NCI-H2029 treated with DMSO at 0.1 percent for 48 hours (cell line): ENCODE measurements around the gene GIMD1.
"Not testable (repeated sequence)": the region's sequence is repeated elsewhere in the genome, so short reads cannot be mapped to it uniquely, and the experiment has no call there.

Experiments
- DNase-seq: peaks from one replicate; lab custom pipeline; 2025; lab: John Stamatoyannopoulos, UW

The GIMD1 gene

GRCh38 chr4:106351016-106351415, 17.6 kb downstream of the GIMD1 start:
- no peak for DNase-seq

GRCh38 chr4:106347167-106347566, 21.4 kb downstream of the GIMD1 start:
- no peak for DNase-seq

- no peak for DNase-seq
Observed at GRCh38 chr4:106344647-106344970, 24.0 kb downstream of the GIMD1 start.

- DNase-seq, result no peak
Observed at GRCh38 chr4:106343865-106344646, 24.5 kb downstream of the GIMD1 start.

GRCh38 chr4:106340774-106341173, 27.8 kb downstream of the GIMD1 start:
- DNase-seq, result no peak

DNA sequence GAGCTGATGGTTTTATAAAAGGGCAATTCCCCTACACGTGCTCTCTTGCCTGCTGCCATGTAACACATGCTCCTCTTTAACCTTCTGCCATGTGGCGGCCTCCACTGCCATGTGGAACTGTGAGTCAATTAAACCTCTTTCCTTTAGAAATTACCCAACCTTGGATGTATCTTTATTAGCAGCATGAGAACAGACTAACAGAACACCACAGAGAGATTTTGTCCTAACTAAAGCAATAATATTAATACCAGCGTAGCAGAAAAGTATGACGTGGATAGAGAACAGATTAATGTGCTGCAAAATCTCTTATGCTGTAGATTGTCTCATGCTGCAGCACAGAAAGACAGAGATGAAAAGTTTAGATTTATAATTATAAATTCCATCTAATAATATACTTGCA, 29.1 kb downstream of the GIMD1 start:
- DNase-seq, result no peak

- no peak for DNase-seq
Observed at GRCh38 chr4:106338671-106339070, 29.9 kb downstream of the GIMD1 start.

DNA sequence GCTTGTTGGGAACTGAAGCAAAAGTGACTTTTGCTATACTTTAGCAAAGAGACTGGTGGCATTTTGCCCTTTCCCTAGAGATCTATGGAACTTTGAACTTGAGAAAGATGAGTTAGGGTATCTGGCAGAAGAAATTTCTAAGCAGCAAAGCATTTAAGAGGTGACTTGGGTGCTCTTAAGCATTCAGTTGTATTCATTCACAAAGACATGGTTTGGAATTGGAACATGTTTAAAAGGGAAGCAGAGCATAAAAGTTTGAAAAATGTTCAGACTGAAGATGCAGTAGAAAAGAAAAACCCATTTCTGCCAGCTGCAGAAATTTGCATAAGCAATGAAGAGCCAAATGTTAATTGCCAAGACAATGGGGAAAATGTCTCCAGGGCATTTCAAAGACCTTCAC, 30.7 kb downstream of the GIMD1 start:
- DNase-seq, result no peak

- no peak for DNase-seq
Observed at GRCh38 chr4:106336618-106337017, 32.0 kb downstream of the GIMD1 start.

GRCh38 chr4:106334741-106335470, 33.7 kb downstream of the GIMD1 start:
- no peak for DNase-seq

DNA sequence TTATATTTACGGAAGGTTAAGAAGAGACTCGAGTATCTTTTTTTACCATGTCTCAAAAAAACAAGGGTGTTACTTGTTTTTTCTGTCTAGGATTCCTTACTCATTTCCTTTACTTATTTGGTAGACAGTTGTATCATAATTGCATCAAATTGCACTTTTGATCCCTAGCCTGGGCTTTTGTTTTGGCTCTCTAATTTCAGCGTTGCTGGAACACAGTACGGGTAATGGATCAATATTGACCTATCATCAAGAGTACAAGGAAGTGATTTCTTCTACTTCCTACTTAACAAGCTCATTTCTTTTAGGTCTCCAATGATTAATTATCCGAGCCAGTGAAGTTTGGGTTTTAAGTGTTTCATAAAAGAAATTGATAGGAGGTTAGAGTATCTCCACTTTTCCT, 35.4 kb downstream of the GIMD1 start:
- no peak for DNase-seq

GRCh38 chr4:106329041-106329618, 39.4 kb downstream of the GIMD1 start:
- no peak for DNase-seq

GRCh38 chr4:106325800-106326199, 42.8 kb downstream of the GIMD1 start:
- DNase-seq, result no peak

GRCh38 chr4:106323119-106323518, 45.5 kb downstream of the GIMD1 start:
- DNase-seq, result no peak

GRCh38 chr4:106321814-106322213, 46.8 kb downstream of the GIMD1 start:
- not testable (repeated sequence) for DNase-seq

DNA sequence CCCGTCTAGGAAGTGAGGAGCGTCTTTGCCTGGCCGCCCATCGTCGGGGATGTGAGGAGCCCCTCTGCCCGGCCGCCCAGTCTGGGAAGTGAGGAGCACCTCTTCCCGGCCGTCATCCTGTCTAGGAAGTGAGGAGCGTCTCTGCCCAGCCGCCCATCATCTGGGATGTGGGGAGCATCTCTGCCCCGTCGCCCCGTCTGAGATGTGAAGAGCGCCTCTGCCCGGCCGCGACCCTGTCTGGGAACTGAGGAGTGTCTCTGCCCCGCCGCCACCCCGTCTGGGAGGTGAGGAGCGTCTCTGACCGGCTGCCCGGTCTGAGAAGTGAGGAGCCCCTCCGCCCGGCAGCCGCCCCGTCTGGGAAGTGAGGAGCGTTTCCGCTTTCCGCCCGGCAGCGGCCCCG, 47.4 kb downstream of the GIMD1 start:
- not testable (repeated sequence) for DNase-seq

DNA sequence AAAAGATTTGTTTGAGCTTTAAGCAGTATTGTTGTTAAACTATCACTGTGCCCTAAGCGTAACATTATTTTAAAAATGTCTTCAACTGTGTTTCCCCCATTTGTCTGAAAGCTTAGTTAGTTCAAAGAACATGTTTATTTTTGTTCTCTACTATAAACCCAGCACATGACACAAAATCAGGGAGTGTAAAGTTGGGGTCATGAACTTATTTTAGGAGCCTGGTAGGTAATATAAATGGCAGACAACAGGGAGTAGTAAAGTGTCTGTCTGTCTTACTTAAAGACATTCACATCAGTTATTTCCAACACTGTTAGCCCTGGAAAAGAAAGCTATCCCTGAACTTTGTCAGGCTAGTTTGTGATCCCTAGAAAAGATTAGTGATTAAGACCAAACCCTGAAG, 48.3 kb downstream of the GIMD1 start:
- DNase-seq, result no peak

- DNase-seq, result no peak
Observed at GRCh38 chr4:106318511-106318910, 50.1 kb downstream of the GIMD1 start.

GRCh38 chr4:106317815-106318214, 50.8 kb downstream of the GIMD1 start:
- no peak for DNase-seq

DNA sequence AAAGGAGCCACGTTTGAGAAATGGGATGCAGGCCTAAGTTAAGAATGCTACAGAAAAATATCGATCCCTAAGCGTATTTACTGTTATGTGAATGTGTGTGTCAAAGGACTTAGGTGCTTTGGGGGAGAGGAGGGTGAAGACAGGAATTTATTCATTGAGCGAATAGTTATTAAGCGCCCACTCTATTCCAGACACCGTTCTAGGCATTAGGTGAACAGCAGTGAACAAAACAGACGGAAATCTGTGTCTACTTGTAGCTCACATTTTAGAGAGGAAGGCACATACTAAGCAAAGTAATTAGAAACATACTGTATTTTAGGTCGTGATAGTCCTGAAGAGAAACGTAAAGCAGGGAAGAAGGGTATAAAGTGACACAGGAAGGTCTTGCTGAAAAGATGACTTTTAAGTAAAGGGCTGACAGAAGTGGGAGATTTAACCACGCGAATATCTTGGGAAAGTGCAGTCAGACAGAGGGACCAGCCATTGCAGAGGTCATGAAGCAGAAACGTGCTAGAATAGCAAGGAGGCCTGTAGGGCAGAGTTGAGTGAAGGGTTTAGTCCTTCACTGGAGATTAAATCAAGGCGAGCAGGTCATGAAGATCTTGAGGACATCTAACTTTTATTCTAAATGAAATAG, 51.7 kb downstream of the GIMD1 start:
- no peak for DNase-seq

DNA sequence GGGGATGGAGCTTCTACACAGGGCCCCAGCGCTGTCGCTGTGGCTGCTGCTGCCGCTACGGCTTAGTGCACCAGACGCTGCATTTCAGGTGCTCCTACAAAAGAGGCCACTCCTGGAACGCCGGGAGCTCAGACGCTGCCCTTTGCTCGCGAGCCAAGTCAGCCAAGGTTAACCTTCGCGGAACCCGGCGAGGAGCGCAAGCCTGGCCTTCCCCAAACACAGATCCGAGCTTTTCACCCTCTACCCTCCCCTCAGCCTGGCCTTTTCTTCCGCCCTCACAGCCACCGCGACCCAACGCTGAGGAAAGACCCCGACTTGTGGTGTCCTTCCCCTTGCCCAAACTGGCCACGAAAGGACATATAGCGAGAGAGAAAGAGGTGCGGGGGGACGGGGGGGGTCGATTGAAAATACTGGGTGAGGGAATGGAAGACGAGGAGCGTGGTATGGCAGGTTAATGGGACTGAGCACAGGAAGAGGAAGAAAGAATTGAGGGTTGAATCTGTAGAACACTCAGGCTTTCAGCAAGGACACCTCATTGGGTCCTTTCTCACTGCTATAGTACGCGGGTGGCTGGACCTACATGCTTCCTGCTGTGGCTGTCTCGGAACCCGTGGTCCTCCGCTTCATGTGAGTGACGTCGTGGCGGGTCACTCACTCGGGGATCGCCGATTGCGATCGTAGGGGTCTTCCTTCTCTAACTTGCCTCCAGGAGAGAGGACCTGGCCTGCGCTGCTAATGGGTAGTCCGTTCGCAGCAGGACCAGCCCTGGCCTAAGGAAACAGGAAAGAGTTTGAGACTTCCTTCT, 52.4 kb downstream of the GIMD1 start, which contains the start of the genes AIMP1 and TBCK:
TSS of gene AIMP1 (plus strand) at position 583 of the 805 bp plus-strand sequence. CDS start 8,460 bp downstream, outside the sequence.
TSS of gene TBCK (minus strand) at position 242 of the 805 bp plus-strand sequence. CDS start 7,249 bp downstream, outside the sequence.
- DNase-seq, result peak; percentile 74
